Colonic mucosa (tissue), 4 donors: ENCODE data around the gene HSP90AB1. TPM values are rescaled to one million over a fixed set of nuclear protein-coding genes. Genes with fewer than 3 reads are reported as not detected.

Experiments used
- DNase-seq: peaks from one replicate; pipeline ENCODE4 v3.0.0-alpha.2; 2020
- H3K27ac ChIP-seq: fragments of 200-600 bp; one replicate; pipeline ENCODE4 v1.8.0; 2021
- H3K27me3 ChIP-seq: fragments of 200-600 bp; one replicate; pipeline ENCODE4 v1.8.0; 2021
- H3K36me3 ChIP-seq: fragments of 200-600 bp; one replicate; pipeline ENCODE4 v1.8.0; 2021
- H3K4me1 ChIP-seq: fragments of 200-600 bp; one replicate; pipeline ENCODE4 v1.8.0; 2021; ENCODE audit warnings: mild to moderate bottlenecking
- H3K4me3 ChIP-seq: fragments of 200-600 bp; one replicate; pipeline ENCODE4 v1.8.0; 2021
- H3K9ac ChIP-seq, 2 donors: one replicate each; pipeline ENCODE4 v1.7.0; 2013; ENCODE audit warnings: control low read depth in 2 of 2, low read depth in 2 of 2, low read length in 2 of 2
- H3K9me3 ChIP-seq: fragments of 200-600 bp; one replicate; pipeline ENCODE4 v1.8.0; 2021
- intact Hi-C: fragments of 100-400 bp; cut with DNase I; formaldehyde crosslinking; loops from one replicate; pipeline ENCODE4 v1.14.1; 2022
- total RNA-seq, 2 donors: library from RNA; stranded (reverse); fragmentation: NEBNext Ultra II Directional in 1 of 2; extraction: Animal tissue kit (Norgen Biotek cat#: 25700) in 1 of 2; gene quantifications; one replicate each; pipeline ENCODE4 v1.2.1, GENCODE V29; 2021
- TF ChIP-seq, protein P1 (sequence below): fragments of 200-600 bp; IDR thresholded peaks from one replicate; pipeline ENCODE4 v1.8.0; 2022; ENCODE audit warnings: antibody characterized with exemption, mild to moderate bottlenecking
- donor health status: healthy.
- donor health status: DM: no; HTN: no; CAD: no.
- donor health status: DM: no; HTN: no; CAD: no.

HSP90AB1 gene
- total RNA-seq, 2 donors from 2014 or later = 409 to 1,163 TPM

DNA sequence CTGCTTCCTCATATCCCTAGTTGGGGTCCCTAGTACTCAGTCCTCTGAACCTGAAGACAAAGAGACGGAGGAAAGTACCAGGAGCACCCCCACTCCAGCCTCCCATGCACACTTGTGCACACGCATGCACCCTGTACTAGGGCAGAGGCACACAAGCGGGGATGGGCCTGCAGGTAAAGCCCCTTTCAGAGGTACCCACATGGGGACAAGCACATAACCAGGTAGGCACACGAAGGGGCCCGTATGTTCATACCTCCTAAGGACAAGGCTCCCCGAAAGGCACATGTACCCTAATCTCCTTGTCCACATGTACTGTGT is 24.5 kb downstream of the HSP90AB1 start:
- Histone ChIP-seq H3K36me3 (no peaks in the 10 kb centered on the region), H3K4me3 (no peak overlapping the region), H3K9ac (no peak overlapping the region), H3K27ac (no peak overlapping the region), H3K27me3 (peaks cover 46% of the 10 kb centered on the region), H3K9me3 (no peaks in the 10 kb centered on the region), H3K4me1 (peaks cover 4% of the 10 kb centered on the region)
- intact Hi-C loops = no loop called here
- TF ChIP-seq, protein P1, sequence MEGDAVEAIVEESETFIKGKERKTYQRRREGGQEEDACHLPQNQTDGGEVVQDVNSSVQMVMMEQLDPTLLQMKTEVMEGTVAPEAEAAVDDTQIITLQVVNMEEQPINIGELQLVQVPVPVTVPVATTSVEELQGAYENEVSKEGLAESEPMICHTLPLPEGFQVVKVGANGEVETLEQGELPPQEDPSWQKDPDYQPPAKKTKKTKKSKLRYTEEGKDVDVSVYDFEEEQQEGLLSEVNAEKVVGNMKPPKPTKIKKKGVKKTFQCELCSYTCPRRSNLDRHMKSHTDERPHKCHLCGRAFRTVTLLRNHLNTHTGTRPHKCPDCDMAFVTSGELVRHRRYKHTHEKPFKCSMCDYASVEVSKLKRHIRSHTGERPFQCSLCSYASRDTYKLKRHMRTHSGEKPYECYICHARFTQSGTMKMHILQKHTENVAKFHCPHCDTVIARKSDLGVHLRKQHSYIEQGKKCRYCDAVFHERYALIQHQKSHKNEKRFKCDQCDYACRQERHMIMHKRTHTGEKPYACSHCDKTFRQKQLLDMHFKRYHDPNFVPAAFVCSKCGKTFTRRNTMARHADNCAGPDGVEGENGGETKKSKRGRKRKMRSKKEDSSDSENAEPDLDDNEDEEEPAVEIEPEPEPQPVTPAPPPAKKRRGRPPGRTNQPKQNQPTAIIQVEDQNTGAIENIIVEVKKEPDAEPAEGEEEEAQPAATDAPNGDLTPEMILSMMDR = no peak
- DNase-seq = no peak

DNA sequence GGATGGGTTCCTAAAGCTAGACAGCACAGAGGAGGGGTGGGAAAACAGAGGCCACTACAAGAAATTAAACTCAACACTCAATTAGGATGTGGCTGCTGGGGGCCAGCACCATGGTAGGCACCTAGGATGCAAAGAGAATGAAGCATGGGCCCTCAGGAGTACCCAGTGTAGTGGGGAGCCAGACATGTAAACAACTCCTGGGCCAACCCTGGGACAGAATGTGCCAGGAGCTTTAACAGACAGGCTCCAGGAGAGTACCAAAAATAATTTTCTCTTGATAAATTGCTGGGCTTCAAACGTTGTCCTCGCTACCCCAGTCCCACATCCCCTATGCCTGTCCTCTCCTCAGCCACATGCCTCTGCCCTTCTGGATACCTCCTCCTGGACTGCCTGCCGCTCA is 25.0 kb downstream of the HSP90AB1 start:
- TF ChIP-seq, protein P1 = no peak
- peaks cover 49% of the 10 kb centered on the region for H3K27me3 ChIP-seq
- no peak for DNase-seq
- no peaks in the 10 kb centered on the region for H3K36me3 ChIP-seq
- H3K4me1 ChIP-seq = peaks cover 4% of the 10 kb centered on the region
- no peak overlapping the region for H3K4me3 ChIP-seq
- intact Hi-C loops = no loop called here
- no peak overlapping the region for H3K27ac ChIP-seq
- no peak overlapping the region for H3K9ac ChIP-seq
- no peaks in the 10 kb centered on the region for H3K9me3 ChIP-seq

DNA sequence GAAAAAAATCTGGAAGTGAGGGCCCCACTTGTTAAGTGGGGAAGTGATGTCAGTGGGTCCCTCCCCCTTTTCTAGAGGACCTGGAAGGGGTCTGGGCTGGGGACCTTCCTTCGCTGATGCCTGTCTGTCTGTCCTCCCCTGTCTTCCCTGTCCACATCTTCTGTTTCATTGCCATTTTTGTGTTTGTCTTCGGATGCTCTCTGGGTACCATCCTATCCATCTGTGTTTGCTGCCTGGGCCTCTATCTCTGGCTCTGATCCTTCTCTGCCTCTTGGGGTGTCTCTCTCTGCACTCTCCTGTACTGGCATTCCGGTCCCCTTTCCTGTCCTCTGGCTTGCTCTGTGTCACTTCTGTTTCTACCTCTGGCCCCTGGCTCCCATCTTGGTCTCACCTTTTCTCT is 25.6 kb downstream of the HSP90AB1 start:
- Histone ChIP-seq H3K4me3 (no peak overlapping the region), H3K27ac (no peak overlapping the region), H3K9me3 (no peaks in the 10 kb centered on the region), H3K9ac (no peak overlapping the region), H3K4me1 (peaks cover 4% of the 10 kb centered on the region), H3K27me3 (peaks cover 49% of the 10 kb centered on the region), H3K36me3 (no peaks in the 10 kb centered on the region)
- intact Hi-C loops = no loop called here
- DNase-seq = no peak
- TF ChIP-seq, protein P1 = no peak

DNA sequence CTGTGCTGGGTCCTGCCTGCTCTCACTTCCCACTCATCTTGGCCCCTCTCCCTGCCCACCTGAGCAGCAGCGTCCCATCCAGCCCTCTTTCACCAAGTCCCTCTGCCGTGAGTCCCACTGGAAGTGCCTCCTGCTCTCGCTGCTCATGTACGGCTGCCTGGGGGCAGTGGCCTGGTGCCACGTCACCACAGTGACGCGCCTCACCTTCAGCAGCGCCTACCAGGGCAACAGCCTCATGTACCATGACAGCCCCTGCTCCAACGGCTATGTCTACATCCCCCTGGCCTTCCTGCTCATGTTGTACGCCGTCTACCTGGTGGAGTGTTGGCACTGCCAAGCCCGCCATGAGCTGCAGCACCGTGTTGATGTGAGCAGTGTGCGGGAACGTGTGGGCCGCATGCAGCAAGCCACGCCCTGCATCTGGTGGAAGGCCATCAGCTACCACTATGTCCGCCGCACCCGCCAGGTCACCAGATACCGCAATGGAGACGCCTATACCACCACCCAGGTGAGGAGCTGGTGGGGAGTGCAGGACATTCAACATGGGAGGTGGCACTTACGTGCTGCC is 26.2 kb downstream of the HSP90AB1 start:
- DNase-seq = no peak
- intact Hi-C loops = no loop called here
- H3K27me3 ChIP-seq = peaks cover 53% of the 10 kb centered on the region
- H3K9ac ChIP-seq = no peak overlapping the region
- no peaks in the 10 kb centered on the region for H3K9me3 ChIP-seq
- no peak overlapping the region for H3K4me3 ChIP-seq
- TF ChIP-seq, protein P1 = no peak
- peaks cover 4% of the 10 kb centered on the region for H3K4me1 ChIP-seq
- no peaks in the 10 kb centered on the region for H3K36me3 ChIP-seq
- no peak overlapping the region for H3K27ac ChIP-seq

DNA sequence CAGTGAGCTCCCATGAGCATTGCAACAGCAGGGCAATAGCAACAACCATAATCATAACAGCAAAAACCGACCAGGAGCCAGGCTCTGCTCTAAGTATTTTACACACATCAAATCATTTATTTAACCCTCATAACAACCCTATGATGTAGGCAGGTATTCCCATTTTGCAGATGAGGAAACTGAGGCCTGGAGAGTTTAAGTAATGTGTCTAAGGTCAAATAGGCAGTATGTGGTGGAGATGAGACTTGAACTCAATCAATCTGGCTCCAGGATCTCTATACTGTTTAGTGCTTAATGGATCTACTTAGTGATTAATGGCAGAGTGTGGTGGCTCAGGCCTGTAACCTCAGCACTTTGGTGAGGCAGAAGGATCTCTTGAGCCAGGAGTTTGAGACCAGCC is 26.7 kb downstream of the HSP90AB1 start:
- TF ChIP-seq, protein P1 = no peak
- H3K9me3 ChIP-seq = no peaks in the 10 kb centered on the region
- H3K9ac ChIP-seq = no peak overlapping the region
- no peak overlapping the region for H3K4me3 ChIP-seq
- no peak for DNase-seq
- intact Hi-C loops = no loop called here
- no peak overlapping the region for H3K27ac ChIP-seq
- no peaks in the 10 kb centered on the region for H3K36me3 ChIP-seq
- H3K4me1 ChIP-seq = peaks cover 4% of the 10 kb centered on the region
- H3K27me3 ChIP-seq = peaks cover 54% of the 10 kb centered on the region
